ENCODE measurements around the gene HES2.
"Not testable (repeated sequence)": the region's sequence is repeated elsewhere in the genome, so short reads cannot be mapped to it uniquely, and the experiment has no call there.

Gene HES2, protein sequence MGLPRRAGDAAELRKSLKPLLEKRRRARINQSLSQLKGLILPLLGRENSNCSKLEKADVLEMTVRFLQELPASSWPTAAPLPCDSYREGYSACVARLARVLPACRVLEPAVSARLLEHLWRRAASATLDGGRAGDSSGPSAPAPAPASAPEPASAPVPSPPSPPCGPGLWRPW

DNA sequence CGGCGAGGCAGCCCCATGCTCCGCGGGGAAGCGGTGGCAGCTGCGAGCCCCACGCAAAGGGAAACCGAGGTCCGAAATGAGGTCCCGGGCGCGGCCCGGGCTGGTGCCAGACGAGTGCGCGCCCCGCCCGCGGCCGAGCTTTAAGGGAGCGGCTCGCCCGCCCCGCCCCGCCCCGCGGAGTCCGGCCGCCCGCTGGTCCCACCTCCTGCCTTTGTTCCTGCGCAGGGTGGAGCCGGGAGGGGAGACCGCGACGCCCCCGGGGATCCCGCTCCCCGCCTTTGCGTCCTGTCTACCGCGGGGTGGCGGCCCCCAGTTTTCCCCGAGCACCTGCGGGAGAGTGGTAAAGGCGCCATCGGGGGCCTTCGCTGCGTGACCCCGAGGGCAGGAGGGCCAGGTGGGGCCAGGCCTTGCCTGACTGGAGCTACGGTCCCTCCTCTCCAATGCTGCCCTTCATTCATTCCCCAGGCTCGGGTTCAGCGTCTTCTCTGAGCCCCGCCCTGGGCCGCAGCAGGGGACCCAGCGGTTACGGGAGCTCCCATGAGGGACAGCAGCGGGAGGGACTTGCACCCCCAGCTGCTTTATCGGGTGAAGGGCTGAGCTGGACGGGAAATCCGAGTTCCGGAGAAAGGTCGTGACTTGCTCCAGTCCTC lies at the start of gene HES2:
Gene HES2, minus strand, starts transcription at position 116 of the 650 bp plus-strand sequence. Its CDS starts 99 bp downstream, at position 17.
- DNase-seq = no peak

DNA sequence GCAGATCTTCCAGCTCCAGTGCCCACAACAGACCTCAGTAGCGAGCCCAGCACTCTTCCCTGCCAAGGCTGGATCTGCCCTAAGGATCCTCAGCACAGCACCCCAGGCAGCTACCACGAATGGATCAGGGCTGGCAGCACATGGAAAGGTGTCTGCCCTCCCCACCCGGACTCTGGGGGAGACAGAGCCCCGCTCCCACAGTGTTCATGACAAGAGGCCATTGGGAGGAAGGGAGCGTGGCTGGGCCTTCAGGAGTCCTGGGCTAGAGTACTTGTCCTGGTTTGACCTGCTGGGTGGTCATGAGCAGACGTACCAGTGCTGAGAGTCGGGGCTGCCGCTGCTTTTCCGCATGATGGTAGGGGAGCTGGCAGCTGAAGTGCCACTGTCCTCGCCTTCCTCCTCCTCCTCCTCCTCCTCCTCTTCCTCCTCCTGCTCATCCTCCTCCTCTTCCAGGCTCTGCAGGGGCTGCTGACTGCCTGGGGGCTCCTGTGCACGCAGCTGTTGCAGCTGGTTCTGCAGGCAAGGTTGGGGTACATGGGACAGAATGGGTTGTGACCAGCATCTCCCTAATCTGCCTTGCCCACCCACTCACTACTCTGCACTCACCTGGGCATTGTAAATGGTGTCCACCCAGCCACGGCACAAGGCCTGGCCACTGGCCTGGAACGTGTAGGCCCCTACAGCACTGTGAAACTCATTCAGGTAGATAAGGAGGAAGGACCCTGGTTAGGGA lies 49.2 kb upstream of the HES2 start:
- DNase-seq = no peak

DNA sequence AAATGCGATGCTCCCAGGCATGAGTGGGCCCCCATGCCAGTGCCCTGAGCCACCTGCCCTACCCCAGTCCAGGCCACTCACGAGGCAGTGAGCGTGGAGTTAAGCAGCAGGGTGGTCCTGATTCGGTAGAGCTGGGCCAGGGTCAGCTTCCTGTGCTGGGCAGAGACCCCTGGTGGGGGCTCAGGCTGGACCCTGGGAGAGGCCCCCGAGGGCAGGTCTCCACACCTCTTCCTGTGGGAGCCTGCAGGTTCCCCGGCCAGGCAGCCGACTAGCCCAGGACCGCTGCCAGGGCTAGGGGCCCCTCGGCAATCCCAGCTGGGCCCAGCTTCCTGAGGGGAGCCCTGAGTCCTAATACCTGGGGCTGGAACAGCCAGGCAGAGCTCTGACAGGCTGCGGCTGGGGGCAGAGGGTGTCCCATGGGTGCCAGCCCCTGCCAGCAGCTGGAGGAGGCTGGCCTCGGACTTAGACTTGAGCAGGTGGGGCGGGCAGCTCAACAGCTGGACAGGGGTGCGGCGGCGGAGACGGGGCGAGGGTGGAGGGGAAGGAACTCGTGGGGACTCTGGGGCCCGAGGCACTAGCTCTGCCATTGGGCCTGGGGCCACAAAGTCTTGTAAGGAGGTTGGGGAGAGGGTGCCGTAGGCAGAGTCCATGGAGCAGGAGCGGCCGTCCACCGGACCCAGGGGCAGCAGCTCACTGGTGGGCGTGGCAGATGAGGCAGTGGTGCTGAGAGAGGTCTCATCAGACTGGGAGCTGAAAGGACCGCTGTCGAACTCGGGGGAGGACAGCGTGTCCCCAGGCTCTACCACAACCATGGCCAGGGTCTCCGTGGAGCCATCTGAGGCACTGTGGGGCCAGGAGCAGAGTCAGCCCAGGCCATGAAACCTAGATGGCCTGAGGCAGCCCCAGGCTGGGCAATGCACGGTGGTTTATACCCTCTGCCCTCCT lies 48.3 kb upstream of the HES2 start:
- DNase-seq = no peak

DNA sequence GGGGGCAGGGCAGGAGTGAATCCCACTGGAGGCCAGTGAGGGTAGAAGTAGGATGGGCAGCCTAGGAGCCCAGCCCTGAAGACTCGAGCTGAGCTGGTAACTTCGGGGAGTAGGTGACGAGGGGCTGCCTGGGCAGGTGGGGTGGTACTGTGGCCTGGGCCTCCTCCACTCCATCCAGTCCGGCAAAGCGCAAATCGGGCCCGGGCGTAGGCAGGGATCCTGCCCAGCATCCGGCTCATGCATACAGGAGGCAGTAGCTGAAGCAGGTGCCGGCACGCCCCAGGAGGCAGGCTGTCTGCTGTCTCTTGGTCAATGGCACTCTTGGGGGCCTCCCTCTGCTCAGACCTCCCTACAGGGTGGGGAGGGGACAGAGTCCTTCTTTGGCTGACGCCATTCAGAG lies 47.5 kb upstream of the HES2 start:
- no peak for DNase-seq

DNA sequence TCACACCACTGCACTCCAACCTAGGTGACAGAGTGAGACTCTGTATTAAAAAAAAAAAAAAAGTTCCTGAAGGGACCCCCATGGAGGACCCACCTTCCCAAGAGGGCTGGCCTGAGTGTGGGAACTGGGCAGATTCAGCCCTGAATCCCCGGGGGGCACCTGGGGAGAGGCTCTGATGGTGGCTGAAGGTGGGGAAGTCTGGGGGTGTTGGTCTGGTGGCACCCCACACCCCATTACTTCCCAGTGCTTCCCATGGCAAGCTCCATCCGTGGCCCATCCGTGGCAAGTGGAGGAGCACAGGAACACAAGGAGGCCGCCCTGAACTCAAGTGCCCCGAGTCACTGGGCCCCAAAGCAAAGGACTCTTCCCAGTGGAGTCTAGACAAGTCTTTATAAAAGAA lies 47.0 kb upstream of the HES2 start:
- no peak for DNase-seq

DNA sequence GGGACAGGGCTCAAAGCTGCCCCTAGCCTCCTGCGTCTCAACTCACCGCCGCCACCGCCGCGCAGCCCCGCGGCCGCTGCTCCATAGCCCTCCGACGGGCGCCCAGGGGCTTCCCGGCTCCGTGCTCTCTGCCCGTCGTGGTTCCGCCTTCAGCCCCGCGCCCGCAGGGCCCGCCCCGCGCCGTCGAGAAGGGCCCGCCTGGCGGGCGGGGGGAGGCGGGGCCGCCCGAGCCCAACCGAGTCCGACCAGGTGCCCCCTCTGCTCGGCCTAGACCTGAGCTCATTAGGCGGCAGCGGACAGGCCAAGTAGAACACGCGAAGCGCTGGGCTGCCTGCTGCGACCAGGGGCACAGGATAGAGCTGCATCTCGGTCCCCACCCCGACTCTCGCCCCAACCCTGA lies 46.3 kb upstream of the HES2 start, which contains the start of gene TNFRSF25:
Gene TNFRSF25, minus strand, starts transcription at position 151 of the 400 bp plus-strand sequence. Its CDS starts 66 bp downstream, at position 85.
- peak; percentile 45 for DNase-seq

DNA sequence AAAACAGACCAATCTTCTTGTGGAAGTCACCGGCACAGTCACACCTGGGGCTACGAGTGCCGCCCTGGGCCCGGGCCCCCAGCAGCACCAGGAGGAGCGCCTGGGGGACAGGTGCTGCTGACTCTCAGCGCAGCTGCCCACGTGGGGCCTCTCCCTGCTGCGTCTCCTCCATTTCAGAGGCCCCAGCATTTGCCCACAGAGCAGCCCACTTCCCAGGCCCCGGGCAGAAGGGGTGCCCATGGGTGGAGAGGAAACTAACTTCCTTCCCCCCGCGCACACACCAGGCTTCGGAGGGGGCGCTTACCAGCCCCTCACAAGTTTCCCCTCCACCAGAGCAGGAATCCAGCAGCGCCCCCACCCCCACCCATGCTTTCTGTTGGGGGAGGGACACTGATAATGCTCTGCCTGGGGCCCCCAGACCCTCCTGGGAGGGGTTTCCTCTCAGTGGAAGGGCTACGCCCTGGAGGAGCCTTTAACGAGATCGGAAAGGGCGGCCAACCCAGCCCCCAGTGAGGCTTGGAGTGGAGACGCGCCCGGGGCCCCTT lies 45.8 kb upstream of the HES2 start:
- DNase-seq = no peak

DNA sequence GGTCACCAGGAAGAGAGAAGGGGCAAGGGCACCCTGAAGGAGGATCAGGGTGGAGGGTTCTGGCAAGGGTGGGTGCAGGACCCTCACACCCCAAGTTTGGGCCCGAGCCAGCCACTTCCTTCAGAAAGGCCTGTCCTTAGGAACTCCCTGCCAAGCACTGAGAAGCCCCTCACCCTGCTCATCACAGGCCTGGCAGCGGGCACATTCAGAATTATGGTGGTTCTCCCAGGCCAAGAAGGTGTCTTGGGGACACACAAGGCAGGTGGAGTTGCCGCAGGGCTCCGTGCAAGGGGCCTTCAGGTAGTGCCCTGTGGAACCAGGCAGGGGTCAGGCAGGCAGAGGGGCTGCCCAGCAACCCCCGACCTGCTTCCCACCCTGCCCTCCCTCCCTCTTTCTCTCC lies 45.2 kb upstream of the HES2 start:
- no peak for DNase-seq

DNA sequence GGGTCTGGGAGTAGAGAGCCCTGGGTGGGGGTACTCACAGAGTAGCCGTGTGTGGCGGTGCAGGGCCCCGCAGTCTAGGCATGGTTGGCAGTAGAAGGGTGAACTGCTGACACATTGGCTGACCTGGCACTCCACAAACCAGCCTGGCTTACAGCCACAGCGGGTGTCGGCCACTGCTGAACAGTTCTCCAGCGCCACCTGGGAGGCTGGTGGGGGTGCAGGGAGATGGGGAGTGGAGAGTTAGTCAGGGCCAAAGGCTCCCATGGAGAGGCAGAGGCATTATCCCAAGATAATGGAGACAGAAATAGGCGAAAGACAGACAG lies 44.8 kb upstream of the HES2 start:
- DNase-seq = no peak

DNA sequence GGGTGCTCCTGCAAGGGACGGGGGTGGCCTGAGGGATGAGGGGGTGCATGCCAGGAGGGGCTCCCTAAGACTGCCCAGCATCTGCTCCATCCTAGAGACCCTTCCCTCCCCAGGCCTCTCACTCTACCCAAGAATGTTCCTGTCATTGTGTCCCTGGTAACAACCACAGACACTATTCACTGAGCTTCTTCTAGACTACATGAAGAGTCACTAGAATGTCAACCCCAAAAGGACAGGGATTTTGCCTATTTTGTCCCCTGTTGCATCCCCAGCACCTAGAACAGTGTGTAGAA lies 43.3 kb upstream of the HES2 start:
- no peak for DNase-seq

DNA sequence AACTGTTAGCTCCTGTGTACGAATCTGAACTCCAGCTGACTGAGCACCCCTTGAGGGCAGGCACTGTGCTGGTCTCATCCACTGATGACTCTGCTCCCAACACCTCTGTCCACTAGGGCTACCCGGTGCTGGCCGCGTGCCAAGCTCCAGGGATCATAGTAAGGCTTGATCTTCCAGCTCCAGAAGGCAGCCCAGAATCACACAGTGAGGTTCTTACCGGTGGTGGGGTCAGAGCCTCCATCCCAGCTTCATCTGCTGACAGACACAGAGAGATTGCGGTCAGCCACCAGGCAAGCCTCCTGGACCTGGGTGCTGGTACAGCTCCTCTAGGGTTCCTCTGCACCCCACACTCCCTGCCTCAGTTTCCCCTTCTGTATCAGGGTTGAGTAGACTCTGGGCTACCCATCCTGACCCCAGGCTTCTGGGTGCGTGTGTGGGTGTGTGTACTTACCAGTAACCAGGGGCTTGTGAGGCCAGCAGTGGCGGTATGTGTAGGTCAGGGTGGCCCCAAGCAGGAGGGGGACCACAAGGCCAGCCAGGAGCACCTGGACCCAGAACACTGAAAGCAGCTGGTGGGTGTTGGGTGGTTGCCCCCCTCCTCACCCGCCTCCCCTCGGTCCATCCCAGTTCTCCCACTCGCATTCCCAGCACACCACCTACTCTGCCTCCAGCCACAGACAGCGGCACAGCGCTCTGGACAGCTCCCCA lies 42.8 kb upstream of the HES2 start:
- no peak for DNase-seq

DNA sequence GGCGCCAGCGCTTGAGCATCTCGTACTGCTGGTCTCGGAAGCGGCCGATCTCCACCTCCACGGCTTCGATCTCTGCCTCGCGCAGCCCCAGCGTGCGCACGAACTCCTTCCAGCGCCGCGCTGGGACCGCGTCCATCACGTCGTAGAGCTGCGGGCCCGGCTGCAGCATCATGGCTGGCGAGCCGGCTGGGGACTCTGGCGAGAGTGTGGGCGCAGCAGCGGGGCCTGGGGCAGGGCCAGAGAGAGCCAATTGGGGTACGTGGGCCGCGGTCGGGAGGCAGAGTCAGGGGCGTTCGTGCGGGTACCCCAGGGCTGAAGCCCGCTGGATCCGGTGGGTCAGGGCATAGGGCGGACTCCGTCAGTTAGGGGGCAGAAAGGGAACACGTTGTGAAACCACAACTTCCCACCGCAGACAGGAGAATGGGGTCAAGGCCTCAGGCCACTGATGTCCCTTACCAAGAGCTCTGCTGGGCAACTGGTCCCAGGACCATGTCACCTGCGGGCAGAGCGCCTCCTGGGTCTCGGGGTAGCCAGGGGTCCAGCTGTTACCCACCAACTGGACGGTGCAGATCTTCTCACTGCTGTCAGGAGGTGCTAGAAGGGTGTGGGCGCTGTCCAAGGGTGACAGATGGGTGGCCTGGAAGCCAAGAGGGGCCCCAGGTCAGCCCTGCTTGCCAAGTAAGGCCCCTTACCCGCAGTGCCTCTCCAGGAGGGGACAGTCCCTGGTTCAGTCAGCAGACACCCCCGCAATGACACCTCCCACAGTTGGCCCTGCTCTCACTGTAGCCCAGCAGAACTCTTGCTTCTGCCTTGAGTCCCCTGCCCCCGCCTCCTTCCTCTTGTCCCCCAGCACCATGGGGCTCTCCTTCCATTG lies 42.1 kb upstream of the HES2 start:
- no peak for DNase-seq

DNA sequence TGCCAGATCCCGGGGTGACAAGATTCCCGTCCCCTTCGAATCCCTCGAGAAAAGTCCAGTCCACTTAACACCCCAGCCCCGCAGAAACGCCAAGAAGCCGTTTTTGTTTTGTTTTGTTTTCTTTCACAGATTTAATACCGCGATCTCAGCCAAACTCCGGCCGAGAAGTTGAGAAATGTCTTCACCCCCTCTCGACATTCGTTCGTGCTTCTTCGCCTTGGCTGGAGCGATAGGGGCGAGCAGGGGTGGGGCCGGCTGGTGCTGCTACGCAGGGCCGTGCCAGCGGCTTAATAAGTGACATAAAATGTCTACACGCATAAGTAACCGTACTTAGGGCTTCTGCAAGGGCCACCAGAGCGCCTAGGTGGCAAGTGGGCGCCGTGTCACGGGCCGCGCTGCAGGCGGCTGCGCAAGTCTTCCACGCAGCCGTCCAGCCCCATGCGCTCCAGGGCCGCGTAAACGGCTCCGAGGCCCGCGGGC lies 41.4 kb upstream of the HES2 start:
- no peak for DNase-seq

DNA sequence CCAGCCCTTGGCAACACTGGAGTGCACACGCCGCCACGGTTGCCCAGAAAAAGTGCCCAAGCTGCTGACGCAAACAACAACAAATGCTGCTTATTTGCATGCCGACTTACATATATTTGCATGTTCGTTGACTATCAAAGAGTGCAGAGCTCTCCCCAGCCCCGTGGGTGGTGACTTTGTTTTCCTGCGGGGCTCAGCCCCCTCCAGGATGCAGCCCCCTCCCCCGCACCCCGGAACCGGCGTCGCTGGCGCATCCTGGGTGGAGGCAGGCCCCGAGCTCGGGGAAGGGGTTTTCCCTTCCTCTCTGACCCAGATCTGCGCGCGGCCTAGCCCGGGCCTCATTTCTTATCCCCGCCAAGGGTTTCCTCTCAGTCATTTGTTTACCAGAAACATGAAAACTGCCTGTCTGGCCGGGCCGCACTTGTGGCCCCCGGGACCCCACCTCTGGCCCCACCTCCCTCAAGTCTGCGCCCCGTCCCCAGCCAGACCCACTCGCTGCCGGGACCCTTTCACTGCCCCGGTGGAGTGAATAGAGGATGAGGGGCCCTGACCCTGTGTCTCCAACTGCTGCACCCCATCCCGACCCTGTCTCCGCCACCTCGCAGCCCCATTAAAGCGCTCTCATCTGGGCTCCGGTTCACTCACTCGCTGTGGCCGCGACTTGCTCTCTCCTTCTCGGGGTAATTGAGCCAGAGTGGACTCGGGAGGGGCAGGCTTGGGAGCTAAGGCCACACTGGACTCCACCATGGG lies 40.8 kb upstream of the HES2 start:
- peak; percentile 84 for DNase-seq

DNA sequence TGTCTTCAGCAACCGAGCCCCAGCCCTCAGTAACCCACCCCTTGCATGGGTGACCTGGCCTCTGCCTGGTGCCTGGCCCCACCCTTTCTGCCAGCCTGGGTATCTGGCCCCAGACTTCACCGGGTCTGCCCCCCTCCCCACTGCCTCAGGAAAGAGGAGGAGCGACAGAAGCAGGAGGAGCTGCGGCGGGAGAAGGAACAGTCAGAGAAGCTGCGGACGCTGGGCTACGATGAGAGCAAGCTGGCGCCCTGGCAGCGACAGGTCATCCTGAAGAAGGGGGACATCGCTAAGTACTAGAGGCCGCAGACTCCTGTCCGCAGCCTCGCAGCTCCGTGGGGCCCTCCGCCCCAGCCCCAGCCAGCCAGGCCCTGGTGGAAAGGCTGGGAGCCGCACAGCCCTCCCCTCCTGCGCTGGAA lies 40.1 kb upstream of the HES2 start:
- DNase-seq = peak; percentile 48

DNA sequence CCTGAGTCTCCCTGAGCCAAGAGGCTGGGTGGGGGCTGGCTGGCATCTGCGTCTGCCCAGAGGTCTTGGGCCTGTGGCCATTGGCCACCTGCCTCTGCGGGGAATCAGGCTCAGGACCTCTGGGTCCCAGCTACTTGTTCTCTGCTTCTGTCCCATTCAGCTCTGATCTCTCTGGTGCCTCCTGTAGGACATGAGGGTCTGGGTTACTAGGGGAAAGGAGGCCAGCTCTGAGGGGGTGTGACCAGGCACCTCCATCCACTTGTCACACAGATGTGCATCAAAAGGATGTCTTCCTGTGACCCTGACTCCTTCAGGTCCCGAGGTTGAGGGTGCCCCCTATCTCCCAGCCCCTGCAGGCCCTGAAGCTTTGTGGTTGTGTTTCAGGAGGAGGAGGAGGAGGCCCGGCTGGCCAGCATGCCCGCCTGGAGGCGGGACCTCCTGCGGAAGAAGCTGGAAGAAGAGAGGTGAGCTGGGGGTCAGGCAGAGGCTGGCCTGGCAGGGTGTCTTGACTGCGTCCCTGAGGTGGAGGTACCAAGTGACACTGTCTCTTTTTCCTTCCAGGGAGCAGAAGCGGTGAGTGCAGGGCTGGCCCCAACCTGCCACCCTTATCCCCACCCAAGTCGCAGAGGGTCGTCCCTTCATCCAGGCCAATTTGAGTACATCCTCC lies 37.2 kb upstream of the HES2 start:
- DNase-seq = no peak

DNA sequence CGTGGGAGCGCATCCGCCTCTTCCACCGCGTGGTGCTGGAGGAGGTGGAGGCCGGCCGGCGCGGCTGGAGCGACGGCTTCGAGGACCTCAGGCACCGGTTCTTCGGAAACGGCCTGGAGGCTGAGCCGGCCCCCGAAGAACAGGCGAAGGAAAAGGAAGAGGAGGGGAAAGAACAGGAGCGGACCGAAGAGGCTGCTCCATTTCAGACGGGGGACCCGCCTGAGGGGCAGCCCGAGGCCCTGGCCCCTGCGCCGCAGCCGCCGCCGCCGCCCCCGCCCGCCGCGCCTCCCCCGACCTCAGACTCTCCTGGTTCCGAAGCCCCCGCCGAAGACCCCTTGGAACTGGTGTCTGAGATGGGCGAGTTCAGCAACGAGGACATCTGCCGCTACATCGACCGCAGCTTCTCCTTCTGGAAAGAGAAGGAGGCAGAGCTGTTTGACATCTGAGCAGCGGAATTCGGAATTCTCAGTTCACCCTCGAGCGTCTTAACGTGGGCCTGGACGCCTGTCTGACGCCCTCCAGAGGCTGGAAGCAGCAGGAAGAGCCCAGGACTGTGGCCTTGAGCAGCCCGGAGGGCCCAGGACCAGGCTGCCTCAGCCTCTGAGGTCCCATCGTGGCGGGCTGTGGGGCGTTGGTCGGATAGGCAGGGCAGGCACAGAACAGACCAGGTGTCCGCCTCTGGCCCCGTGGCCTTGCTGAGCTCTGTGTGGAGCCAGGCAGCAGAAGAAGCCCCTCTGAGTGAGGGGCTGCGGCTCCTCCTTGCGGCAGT lies 36.2 kb upstream of the HES2 start:
- DNase-seq = not testable (repeated sequence)

DNA sequence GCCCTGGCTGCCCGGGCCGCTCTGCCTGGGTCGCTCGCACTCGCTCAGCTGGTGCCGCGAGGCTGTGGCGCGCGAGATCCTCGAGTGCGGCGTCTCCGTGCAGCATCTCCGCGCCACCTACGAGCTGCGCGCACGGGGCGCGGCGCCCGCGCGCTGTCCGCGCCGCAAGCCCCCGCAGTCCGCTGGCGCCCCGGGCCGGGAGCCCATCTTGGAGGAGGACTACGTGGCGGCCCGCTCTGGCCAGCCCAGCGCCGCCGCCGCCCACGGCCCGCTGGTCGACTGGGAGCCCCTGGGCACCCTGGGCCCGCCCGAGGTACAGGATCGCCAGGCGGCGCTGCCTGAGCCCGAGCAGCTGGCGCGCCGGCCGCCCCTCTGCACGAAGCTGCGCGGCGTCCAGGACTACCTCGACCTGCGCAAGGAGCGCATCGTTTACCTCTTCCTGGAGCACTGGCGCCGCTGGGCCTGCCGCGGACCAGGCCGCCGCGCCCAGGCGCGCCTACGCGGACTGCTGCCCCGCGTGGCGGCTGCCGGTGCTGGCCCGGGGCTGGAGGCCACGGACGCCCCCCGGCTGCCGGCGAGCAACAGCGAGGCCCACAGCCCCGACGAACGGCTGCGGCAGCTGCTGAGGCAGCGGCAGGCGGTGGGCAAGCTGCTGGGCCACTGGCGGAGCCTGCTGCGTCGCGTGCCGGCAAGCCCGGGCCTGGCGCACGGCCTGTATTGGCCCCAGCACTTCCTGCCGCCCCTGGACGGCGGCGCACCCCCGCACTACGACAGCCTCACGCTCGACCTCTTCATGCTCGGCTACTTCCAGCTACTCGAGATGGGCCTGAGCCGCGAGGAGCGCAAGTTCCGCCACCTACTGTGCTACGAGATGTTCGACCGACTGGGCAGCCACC lies 35.4 kb upstream of the HES2 start:
- DNase-seq = no peak
